Colonic mucosa (tissue), 4 donors: ENCODE results near the gene PTPRN2. TPM values are rescaled to one million over a fixed set of nuclear protein-coding genes. Genes with fewer than 3 reads are reported as not detected.

Experiments
- DNase-seq: peaks from one replicate; pipeline ENCODE4 v3.0.0-alpha.2; 2020
- H3K27ac ChIP-seq: fragments of 200-600 bp; one replicate; pipeline ENCODE4 v1.8.0; 2021
- H3K27me3 ChIP-seq: fragments of 200-600 bp; one replicate; pipeline ENCODE4 v1.8.0; 2021
- H3K36me3 ChIP-seq: fragments of 200-600 bp; one replicate; pipeline ENCODE4 v1.8.0; 2021
- H3K4me1 ChIP-seq: fragments of 200-600 bp; one replicate; pipeline ENCODE4 v1.8.0; 2021; ENCODE audit warnings: mild to moderate bottlenecking
- H3K4me3 ChIP-seq: fragments of 200-600 bp; one replicate; pipeline ENCODE4 v1.8.0; 2021
- H3K9ac ChIP-seq, 2 donors: one replicate each; pipeline ENCODE4 v1.7.0; 2013; ENCODE audit warnings: control low read depth in 2 of 2, low read depth in 2 of 2, low read length in 2 of 2
- H3K9me3 ChIP-seq: fragments of 200-600 bp; one replicate; pipeline ENCODE4 v1.8.0; 2021
- intact Hi-C: fragments of 100-400 bp; cut with DNase I; formaldehyde crosslinking; loops from one replicate; pipeline ENCODE4 v1.14.1; 2022
- total RNA-seq, 2 donors: library from RNA; stranded (reverse); fragmentation: NEBNext Ultra II Directional in 1 of 2; extraction: Animal tissue kit (Norgen Biotek cat#: 25700) in 1 of 2; gene quantifications; one replicate each; pipeline ENCODE4 v1.2.1, GENCODE V29; 2021
- TF ChIP-seq, protein P1 (sequence below): fragments of 200-600 bp; IDR thresholded peaks from one replicate; pipeline ENCODE4 v1.8.0; 2022; ENCODE audit warnings: antibody characterized with exemption, mild to moderate bottlenecking
- donor health status: healthy.
- donor health status: DM: no; HTN: no; CAD: no.
- donor health status: DM: no; HTN: no; CAD: no.

PTPRN2 gene
- total RNA-seq, 2 donors from 2014 or later = 14.7 to 21.6 TPM

DNA sequence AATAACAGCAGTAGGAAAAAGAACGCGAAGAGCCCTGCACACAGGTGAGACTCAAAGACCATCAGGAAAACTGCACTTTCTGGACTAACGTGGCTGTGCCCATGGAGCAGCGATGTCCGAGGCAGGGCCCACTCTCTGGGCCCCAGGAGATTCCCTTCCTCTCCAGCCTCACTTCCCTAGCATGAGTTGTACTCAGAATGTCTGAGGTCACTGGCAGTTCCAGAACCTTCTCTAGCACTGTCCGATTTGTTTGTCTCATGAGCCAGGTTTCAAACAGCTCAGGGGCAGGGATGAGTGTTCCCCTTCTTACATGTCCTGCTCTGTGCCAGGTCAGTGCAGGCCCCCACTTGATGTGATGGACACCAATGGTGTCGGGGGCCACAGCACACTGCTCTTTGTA lies 484.2 kb downstream of the PTPRN2 start:
- Histone ChIP-seq H3K4me1 (no peaks in the 10 kb centered on the region), H3K27me3 (no peaks in the 10 kb centered on the region), H3K9me3 (no peaks in the 10 kb centered on the region), H3K4me3 (no peak overlapping the region), H3K27ac (no peak overlapping the region), H3K9ac (no peak overlapping the region), H3K36me3 (no peaks in the 10 kb centered on the region)
- TF ChIP-seq, protein P1, sequence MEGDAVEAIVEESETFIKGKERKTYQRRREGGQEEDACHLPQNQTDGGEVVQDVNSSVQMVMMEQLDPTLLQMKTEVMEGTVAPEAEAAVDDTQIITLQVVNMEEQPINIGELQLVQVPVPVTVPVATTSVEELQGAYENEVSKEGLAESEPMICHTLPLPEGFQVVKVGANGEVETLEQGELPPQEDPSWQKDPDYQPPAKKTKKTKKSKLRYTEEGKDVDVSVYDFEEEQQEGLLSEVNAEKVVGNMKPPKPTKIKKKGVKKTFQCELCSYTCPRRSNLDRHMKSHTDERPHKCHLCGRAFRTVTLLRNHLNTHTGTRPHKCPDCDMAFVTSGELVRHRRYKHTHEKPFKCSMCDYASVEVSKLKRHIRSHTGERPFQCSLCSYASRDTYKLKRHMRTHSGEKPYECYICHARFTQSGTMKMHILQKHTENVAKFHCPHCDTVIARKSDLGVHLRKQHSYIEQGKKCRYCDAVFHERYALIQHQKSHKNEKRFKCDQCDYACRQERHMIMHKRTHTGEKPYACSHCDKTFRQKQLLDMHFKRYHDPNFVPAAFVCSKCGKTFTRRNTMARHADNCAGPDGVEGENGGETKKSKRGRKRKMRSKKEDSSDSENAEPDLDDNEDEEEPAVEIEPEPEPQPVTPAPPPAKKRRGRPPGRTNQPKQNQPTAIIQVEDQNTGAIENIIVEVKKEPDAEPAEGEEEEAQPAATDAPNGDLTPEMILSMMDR = no peak
- intact Hi-C loops = no loop called here
- no peak for DNase-seq

DNA sequence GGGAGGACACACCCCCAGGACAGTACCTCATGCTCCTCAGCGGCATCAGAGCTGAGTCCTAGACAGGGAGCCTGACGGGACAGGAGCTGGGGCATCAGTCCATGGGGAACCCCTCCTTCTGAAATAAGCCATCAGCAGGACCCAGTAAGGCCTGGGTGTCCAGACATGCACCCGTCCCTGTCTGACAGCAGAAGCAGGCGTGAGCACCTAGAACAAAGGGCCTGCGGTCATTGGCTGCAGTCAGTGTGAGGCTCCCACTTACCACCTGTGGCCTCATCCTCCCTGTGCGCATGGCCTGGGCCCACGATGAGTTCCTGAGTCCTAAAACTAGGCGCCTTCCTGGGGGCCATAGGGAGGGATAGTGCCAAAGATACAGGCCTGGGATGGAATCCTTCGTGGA lies 484.7 kb downstream of the PTPRN2 start:
- Histone ChIP-seq H3K9ac (no peak overlapping the region), H3K4me3 (no peak overlapping the region), H3K27me3 (no peaks in the 10 kb centered on the region), H3K36me3 (no peaks in the 10 kb centered on the region), H3K27ac (no peak overlapping the region), H3K9me3 (no peaks in the 10 kb centered on the region), H3K4me1 (no peaks in the 10 kb centered on the region)
- no peak for DNase-seq
- TF ChIP-seq, protein P1 = no peak
- intact Hi-C loops = no loop called here

DNA sequence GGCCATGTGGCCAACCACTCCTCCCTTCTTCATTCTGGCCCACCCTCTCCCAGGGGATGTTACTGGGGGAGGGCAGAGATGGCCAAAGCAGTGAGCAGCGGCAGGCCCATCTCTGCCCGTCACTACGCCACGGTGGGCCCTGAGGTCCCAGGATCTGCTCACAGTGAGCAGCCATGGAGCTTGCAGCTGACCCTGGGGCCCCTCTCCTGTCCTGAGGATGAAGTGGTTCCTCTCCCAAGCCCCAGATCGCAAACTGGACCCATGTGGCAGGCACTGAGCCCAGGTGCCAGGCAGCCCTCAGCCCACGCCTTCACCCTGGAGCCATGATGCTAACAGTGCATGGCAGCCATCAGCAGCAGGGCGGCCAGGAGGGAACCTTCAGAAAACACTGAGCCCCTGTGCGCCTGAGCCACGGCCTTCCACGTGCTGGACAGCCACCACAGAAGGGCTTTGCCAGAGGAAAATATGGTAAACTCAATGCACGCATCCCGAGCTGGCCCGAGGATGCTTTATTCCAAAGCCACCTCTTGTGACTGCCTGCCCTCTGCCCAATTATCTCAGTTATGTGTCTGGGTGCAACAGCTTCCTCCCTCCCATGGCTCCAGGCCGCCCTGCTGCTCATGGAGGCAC lies 485.7 kb downstream of the PTPRN2 start:
- no peak for DNase-seq

DNA sequence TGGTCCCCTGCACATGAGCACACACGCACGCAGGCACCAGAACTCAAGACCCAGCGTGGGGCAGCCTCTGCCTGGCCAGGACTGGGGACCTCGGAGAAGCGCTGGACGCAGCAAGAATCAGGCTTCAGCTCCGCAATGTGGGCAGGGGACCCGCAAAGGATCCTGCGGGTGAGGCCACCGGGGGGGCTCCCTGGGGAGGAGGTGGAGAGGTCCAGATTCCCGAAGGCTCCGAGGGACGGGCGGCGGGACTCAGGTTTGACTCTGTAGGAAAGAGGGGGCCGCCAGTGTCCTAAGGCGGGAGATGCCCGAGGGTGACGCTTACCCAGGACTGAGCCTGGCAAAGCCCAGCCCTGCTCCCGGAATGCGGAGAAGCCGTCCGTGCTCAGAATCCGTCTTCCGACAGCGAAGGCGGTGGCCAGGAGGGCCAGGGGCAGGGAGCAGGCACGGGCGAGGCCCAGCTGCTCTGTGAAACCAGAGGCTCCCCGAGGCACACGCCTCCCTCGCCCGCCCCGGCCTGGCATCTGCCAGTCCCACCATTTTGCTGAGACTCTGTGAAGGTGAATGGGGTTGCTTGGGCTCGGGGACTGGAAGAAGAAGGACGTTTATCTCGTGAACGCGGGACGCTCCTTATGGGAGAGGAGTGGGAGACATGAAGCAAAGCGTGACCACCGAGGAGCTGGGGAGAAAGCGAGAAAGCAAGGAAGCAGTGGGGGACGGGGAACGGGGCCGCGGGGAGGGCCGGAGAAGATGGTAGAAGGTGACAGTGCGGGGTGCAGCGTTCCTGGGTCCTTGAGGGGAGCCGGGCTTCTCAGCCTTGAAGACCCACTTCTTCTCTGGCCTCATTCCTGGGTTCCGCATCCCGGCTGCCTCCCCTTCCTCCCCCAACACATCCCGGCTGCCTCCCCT lies 489.2 kb downstream of the PTPRN2 start:
- Histone ChIP-seq H3K9ac (no peak overlapping the region), H3K4me1 (no peaks in the 10 kb centered on the region), H3K27me3 (no peaks in the 10 kb centered on the region), H3K27ac (no peak overlapping the region), H3K9me3 (no peaks in the 10 kb centered on the region), H3K36me3 (no peaks in the 10 kb centered on the region), H3K4me3 (no peak overlapping the region)
- intact Hi-C loops = no loop called here
- TF ChIP-seq, protein P1 = no peak
- DNase-seq = no peak

More for the DNA sequence above, 485.7 kb downstream of the PTPRN2 start:
- TF ChIP-seq, protein P1 = no peak
- H3K9me3 ChIP-seq = no peaks in the 10 kb centered on the region
- no peaks in the 10 kb centered on the region for H3K36me3 ChIP-seq
- H3K4me1 ChIP-seq = no peaks in the 10 kb centered on the region
- intact Hi-C loops = no loop called here
- H3K27me3 ChIP-seq = no peaks in the 10 kb centered on the region
- H3K4me3 ChIP-seq = no peak overlapping the region
- H3K27ac ChIP-seq = no peak overlapping the region
- H3K9ac ChIP-seq = no peak overlapping the region

DNA sequence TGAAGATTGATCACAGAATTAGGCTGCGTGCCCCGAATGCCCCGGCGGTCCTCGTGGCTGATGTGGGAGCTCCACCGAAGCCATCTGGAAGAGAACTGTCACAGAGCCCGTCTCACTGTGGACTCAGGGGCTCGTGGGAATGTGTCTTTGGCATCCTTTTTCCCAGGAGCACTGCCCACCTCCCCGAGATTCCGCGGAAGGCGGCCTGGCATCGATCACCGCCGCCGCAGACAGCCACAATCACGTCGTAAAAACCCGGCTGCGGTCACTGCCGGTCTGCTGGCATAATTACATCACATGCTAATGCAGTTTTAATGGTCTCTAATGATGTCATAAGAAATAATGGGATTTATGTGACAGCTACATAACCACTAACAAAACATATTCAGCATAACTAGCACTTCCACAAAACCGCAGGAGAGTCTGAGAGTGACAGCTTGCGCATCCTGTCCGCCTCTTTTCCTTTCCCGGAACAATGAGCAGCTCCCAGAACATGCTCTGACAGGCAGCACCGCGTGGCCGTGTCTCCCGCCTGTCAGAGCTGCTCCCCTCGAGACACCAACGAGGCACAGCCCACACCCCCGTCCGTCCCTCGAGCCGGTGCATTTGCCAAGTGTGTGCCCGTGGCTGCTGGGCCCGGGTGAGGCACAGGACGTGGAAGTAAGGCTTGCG lies 490.0 kb downstream of the PTPRN2 start:
- TF ChIP-seq, protein P1 = no peak
- H3K4me1 ChIP-seq = no peaks in the 10 kb centered on the region
- no peaks in the 10 kb centered on the region for H3K36me3 ChIP-seq
- intact Hi-C loops = no loop called here
- no peak overlapping the region for H3K27ac ChIP-seq
- no peak overlapping the region for H3K9ac ChIP-seq
- H3K4me3 ChIP-seq = no peak overlapping the region
- no peaks in the 10 kb centered on the region for H3K9me3 ChIP-seq
- DNase-seq = no peak
- no peaks in the 10 kb centered on the region for H3K27me3 ChIP-seq
